ENCODE data around the gene USP44.

The USP44 gene

GRCh38 chr12:95513599-95513998 is 37.7 kb downstream of the USP44 start:
- H3K4me3 Mint-ChIP-seq, result no peak overlapping the region
- no peaks in the 10 kb centered on the region for H3K4me1 Mint-ChIP-seq (ENCODE audit: low read depth in 2 of 2)
- ATAC-seq (replicated peaks) (no peak), DNase-seq (no peak)
- H3K27me3 Mint-ChIP-seq, result no peaks in the 10 kb centered on the region
- H3K27ac Mint-ChIP-seq, result no peak overlapping the region
- peaks cover 62% of the 10 kb centered on the region for H3K36me3 Mint-ChIP-seq (ENCODE audit: insufficient read depth)
- H3K9me3 Mint-ChIP-seq, result no peaks in the 10 kb centered on the region

DNA sequence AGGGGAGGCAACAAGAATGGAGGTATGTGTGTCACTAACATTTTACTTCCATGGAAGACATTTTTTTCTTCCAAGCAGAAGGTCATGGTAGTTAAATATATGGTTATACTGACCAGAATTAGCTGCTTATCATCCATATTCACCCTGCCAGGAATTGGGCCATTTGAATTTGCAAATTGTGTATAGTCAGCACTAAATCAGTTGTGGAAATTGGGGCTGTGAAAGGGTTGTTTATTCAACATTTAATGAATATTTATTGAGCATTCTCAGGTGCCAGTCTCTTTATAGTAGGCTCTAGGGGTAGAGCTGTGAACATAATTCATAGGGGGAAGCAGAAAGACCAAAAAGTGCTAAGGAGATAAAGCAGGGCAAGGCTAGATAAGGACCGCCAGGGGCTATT is 39.3 kb downstream of the USP44 start:
- Mint-ChIP-seq H3K9me3 (no peaks in the 10 kb centered on the region), H3K4me3 (no peak overlapping the region), H3K27ac (peak overlapping the region in 1 of 2 donors; percentile 58), H3K4me1 (ENCODE audit: low read depth in 2 of 2) (no peaks in the 10 kb centered on the region), H3K36me3 (ENCODE audit: insufficient read depth) (peaks cover 77% of the 10 kb centered on the region), H3K27me3 (no peaks in the 10 kb centered on the region)
- DNase-seq, result no peak
- ATAC-seq (replicated peaks), result no peak

- DNase-seq (no peak), ATAC-seq (replicated peaks) (no peak)
- Mint-ChIP-seq H3K36me3 (ENCODE audit: insufficient read depth) (peaks cover 94% of the 10 kb centered on the region), H3K27me3 (no peaks in the 10 kb centered on the region), H3K4me3 (no peak overlapping the region), H3K9me3 (no peaks in the 10 kb centered on the region), H3K4me1 (ENCODE audit: low read depth in 2 of 2) (no peaks in the 10 kb centered on the region), H3K27ac (peak overlapping the region in 1 of 2 donors; percentile 28)
These were observed 42.0 kb downstream of the USP44 start for GRCh38 chr12:95509300-95509699.

DNA sequence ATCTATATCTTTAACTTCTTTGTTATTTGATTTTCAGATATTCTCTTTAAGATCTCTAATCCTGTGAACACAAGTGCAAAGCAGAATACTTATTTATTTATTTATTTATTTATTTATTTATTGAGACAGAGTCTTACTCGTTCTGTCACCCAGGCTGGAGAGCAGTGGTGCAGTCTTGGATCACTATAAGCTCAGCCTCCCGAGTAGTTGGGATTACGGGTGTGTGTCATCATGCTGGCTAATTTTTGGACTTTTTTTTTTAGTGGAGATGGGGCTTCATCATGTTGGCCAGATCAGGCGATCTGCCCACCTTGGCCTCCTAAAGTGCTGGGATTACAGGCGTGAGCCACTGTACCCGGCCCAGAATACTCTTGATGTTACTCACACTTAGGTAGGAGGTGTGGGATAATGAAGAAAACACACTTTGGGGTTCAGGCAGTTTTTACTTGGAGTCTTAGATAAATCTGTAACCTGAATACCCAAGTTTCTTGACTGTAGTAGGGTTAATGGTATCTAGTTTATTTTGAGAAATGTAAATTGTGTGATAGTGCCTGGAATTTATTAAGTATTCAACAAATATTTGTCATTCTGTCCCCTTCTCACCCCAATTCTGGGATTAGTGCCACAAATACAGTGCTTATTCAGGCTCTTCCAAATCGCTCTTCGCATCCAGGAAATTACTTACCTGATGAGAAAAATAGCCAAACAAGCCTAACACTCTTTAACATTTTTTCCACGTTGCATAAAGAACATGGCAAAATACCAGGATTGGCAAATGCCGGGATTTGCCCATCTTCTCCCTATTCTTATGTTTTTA is 44.4 kb downstream of the USP44 start:
- H3K4me3 Mint-ChIP-seq, result no peak overlapping the region
- no peaks in the 10 kb centered on the region for H3K9me3 Mint-ChIP-seq
- H3K27me3 Mint-ChIP-seq, result no peaks in the 10 kb centered on the region
- ATAC-seq (replicated peaks), result no peak
- H3K27ac Mint-ChIP-seq, result peak overlapping the region in 1 of 2 donors; percentile 23
- DNase-seq, result no peak
- peaks cover 5% of the 10 kb centered on the region in 2 donors for H3K4me1 Mint-ChIP-seq (ENCODE audit: low read depth in 2 of 2)
- peaks cover 94% of the 10 kb centered on the region for H3K36me3 Mint-ChIP-seq (ENCODE audit: insufficient read depth)

DNA sequence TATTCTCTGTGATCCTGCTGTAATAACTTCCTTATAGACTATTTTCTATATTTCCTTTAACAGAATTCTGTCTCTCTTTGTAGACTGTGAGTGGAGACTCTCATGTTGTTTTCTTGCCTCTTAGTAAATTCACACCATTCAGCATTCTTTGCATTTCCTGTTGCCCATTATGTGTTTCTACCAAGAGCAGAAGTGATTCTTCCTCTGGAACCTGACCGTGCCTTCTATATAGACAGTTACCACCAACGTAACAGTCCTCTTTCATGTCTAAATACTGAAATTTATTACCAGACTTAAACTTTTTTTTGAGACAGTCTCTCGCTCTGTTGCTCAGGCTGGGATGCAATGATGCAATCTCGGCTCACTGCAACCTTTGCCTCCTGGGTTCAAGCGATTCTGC is 46.2 kb downstream of the USP44 start:
- H3K27me3 Mint-ChIP-seq, result no peaks in the 10 kb centered on the region

DNA sequence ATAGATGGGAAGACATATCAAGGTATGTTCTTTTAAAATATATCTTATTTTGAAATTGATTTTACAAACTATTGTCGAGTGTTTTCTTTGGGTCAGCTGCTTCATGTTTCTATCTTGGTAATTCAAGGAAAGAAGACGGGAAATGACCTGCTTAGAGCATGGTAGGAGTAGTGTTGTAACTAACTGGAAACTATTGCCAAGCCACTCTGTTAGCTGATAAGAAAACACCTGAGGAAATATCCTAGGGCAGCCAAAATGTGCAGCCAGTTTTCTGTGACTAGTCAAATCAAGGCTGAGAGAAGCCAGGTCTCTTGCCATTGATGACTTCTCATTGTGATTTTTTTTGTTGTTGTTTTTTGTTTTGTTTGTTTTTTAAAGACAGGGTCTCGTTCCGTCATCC is 47.1 kb downstream of the USP44 start:
- no peak overlapping the region for H3K4me3 Mint-ChIP-seq
- H3K4me1 Mint-ChIP-seq (ENCODE audit: low read depth in 2 of 2), result peaks cover 7 to 9% of the 10 kb centered on the region in 2 donors
- H3K27me3 Mint-ChIP-seq, result no peaks in the 10 kb centered on the region
- DNase-seq, result no peak
- H3K36me3 Mint-ChIP-seq (ENCODE audit: insufficient read depth), result peaks cover 86% of the 10 kb centered on the region
- no peak overlapping the region for H3K27ac Mint-ChIP-seq
- ATAC-seq (replicated peaks), result no peak
- no peaks in the 10 kb centered on the region for H3K9me3 Mint-ChIP-seq

More for the DNA sequence above, 46.2 kb downstream of the USP44 start:
- Mint-ChIP-seq H3K36me3 (ENCODE audit: insufficient read depth) (peaks cover 91% of the 10 kb centered on the region), H3K4me3 (no peak overlapping the region), H3K9me3 (no peaks in the 10 kb centered on the region), H3K27ac (peak overlapping the region; percentile 4 to 19), H3K4me1 (ENCODE audit: low read depth in 2 of 2) (peaks cover 5 to 7% of the 10 kb centered on the region in 2 donors)
- ATAC-seq (replicated peaks), result no peak
- no peak for DNase-seq

- Mint-ChIP-seq H3K27ac (peak overlapping the region in 1 of 2 donors; percentile 89), H3K9me3 (no peaks in the 10 kb centered on the region), H3K4me3 (no peak overlapping the region), H3K27me3 (no peaks in the 10 kb centered on the region), H3K4me1 (ENCODE audit: low read depth in 2 of 2) (peaks cover 7 to 11% of the 10 kb centered on the region in 2 donors), H3K36me3 (ENCODE audit: insufficient read depth) (peaks cover 75% of the 10 kb centered on the region)
- DNase-seq (no peak), ATAC-seq (replicated peaks) (no peak)
These were observed 51.5 kb downstream of the USP44 start for GRCh38 chr12:95499772-95500171.

DNA sequence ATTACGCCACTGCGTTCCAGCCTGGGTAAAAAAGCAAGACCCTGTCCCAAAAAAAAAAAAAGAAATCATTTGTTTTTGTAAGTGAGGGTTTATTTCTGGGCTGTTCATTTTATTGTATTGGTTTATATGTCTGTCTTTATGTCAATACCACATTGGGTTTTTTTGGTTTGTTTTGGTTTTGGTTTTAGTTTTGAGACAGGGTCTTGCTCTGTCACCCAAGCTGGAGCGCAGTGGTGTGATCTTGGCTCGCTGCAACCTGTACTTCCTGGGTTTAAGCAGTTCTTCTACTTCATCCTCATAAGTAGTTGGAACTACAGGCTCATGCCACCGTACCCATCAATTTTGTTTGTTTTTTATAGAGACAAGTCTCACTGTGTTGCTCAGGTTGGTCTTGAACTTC is 52.3 kb downstream of the USP44 start:
- Mint-ChIP-seq H3K27ac (peak overlapping the region in 1 of 2 donors; percentile 89), H3K4me3 (no peak overlapping the region), H3K27me3 (no peaks in the 10 kb centered on the region), H3K9me3 (no peaks in the 10 kb centered on the region), H3K4me1 (ENCODE audit: low read depth in 2 of 2) (peaks cover 7 to 11% of the 10 kb centered on the region in 2 donors), H3K36me3 (ENCODE audit: insufficient read depth) (peaks cover 74% of the 10 kb centered on the region)
- no peak for ATAC-seq (replicated peaks)
- DNase-seq, result no peak

- H3K4me3 Mint-ChIP-seq, result no peak overlapping the region
- H3K4me1 Mint-ChIP-seq (ENCODE audit: low read depth in 2 of 2), result peaks cover 2 to 7% of the 10 kb centered on the region in 2 donors
- peak overlapping the region in 1 of 2 donors; percentile 20 for H3K27ac Mint-ChIP-seq
- no peak for ATAC-seq (replicated peaks)
- peaks cover 69% of the 10 kb centered on the region for H3K36me3 Mint-ChIP-seq (ENCODE audit: insufficient read depth)
- DNase-seq, result no peak
- no peaks in the 10 kb centered on the region for H3K9me3 Mint-ChIP-seq
- H3K27me3 Mint-ChIP-seq, result no peaks in the 10 kb centered on the region
These were observed 54.2 kb downstream of the USP44 start for GRCh38 chr12:95497031-95497430.

DNA sequence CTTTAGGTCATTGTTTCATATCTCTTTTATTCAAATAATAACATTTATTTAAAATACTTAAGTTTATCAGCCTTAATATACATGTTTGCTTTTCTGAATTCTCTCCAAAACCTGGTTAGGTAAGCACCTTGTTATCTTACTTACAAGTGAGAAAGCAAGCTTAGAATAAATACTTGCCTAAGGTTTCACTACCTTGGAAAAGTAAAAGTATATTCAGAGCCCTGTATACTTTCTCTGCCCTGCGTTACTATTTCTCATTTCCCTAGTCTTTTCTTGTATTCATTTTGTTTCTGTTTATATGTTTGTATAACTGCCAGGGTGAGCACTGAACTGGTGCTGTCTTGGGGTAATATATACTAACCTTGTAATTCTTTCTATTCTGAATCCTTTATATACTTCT is 55.8 kb downstream of the USP44 start:
- Mint-ChIP-seq H3K27ac (peak overlapping the region in 1 of 2 donors; percentile 69), H3K27me3 (no peaks in the 10 kb centered on the region), H3K36me3 (ENCODE audit: insufficient read depth) (peaks cover 73% of the 10 kb centered on the region), H3K9me3 (no peaks in the 10 kb centered on the region), H3K4me1 (ENCODE audit: low read depth in 2 of 2) (peaks cover 3 to 7% of the 10 kb centered on the region in 2 donors), H3K4me3 (no peak overlapping the region)
- DNase-seq (no peak), ATAC-seq (replicated peaks) (no peak)

DNA sequence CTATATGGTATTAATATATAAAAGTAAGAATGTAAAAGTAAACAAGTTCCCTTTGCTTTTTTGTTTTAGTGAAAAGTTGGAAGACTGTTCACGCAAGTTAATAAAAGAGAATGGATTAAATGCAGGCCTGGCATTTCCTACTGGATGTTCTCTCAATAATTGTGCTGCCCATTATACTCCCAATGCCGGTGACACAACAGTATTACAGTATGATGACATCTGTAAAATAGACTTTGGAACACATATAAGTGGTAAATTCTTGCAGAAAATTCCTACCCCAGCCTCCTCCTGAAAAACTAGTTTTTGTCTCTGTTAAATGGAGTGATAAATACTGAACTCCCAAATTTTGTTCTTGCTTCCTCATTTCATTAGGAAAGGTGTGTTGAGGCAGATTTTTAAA is 56.4 kb downstream of the USP44 start:
- DNase-seq (no peak), ATAC-seq (replicated peaks) (no peak)
- no peak overlapping the region for H3K4me3 Mint-ChIP-seq
- peaks cover 1 to 7% of the 10 kb centered on the region in 2 donors for H3K4me1 Mint-ChIP-seq (ENCODE audit: low read depth in 2 of 2)
- no peaks in the 10 kb centered on the region for H3K27me3 Mint-ChIP-seq
- no peaks in the 10 kb centered on the region for H3K9me3 Mint-ChIP-seq
- no peak overlapping the region for H3K27ac Mint-ChIP-seq
- peaks cover 73% of the 10 kb centered on the region for H3K36me3 Mint-ChIP-seq (ENCODE audit: insufficient read depth)

GRCh38 chr12:95492462-95492861 is 58.8 kb downstream of the USP44 start:
- peaks cover 0 to 1% of the 10 kb centered on the region in 2 donors for H3K4me1 Mint-ChIP-seq (ENCODE audit: low read depth in 2 of 2)
- H3K27ac Mint-ChIP-seq, result no peak overlapping the region
- DNase-seq (no peak), ATAC-seq (replicated peaks) (no peak)
- no peaks in the 10 kb centered on the region for H3K27me3 Mint-ChIP-seq
- H3K9me3 Mint-ChIP-seq, result no peaks in the 10 kb centered on the region
- H3K36me3 Mint-ChIP-seq (ENCODE audit: insufficient read depth), result peaks cover 80% of the 10 kb centered on the region
- no peak overlapping the region for H3K4me3 Mint-ChIP-seq

DNA sequence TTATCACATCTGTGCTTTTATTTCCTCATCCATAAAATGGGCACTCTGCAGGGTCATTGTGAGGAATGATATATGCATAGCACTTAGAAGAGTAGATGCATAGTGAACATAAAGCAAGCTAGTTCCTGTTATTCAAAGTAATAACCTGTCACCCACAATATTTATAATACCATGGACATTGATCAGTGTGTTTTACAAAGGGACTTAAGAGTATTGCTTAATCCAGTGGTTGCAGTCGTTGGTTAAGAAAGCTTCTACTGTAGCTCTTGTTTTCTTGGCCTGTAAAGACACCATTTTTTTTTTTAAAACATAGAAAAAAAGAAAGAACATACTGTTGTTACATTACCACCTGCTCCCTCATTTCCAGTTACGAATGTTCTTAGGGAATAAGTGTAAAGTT is 64.3 kb downstream of the USP44 start:
- Mint-ChIP-seq H3K9me3 (no peaks in the 10 kb centered on the region), H3K36me3 (ENCODE audit: insufficient read depth) (peaks cover 65% of the 10 kb centered on the region), H3K4me3 (no peak overlapping the region), H3K4me1 (ENCODE audit: low read depth in 2 of 2) (peaks cover 4 to 6% of the 10 kb centered on the region in 2 donors), H3K27me3 (no peaks in the 10 kb centered on the region), H3K27ac (no peak overlapping the region)
- no peak for DNase-seq
- ATAC-seq (replicated peaks), result no peak

DNA sequence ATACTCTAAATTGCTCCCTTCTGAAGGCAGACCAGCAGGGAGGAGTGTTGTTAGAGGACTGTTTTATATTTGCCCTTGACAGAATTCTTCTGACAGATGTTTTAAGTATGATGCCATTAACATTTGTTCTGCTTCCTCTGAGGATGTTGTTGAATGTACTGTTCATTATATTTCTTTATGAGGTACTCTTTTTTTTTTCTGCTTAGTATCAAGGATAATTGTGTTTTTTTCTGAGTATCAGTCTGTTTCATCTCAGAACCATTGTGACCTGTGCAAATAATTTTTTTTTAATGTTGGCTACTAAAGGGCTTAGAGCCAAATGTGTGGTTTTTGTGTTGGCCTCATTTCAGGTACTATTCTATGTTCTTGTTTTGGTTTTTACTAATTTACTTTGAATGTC is 66.8 kb downstream of the USP44 start:
- H3K9me3 Mint-ChIP-seq, result no peaks in the 10 kb centered on the region
- no peaks in the 10 kb centered on the region for H3K27me3 Mint-ChIP-seq
- H3K27ac Mint-ChIP-seq, result no peak overlapping the region
- ATAC-seq (replicated peaks), result no peak
- no peak overlapping the region for H3K4me3 Mint-ChIP-seq
- no peak for DNase-seq
- peaks cover 22 to 26% of the 10 kb centered on the region in 2 donors for H3K4me1 Mint-ChIP-seq (ENCODE audit: low read depth in 2 of 2)
- H3K36me3 Mint-ChIP-seq (ENCODE audit: insufficient read depth), result peaks cover 55% of the 10 kb centered on the region

All from effector memory CD8-positive, alpha-beta T cell (primary cell).